Body of pancreas (tissue), 4 donors: Measurements from ENCODE around the gene AGBL4. TPM values are rescaled to one million over a fixed set of nuclear protein-coding genes. Genes with fewer than 3 reads are reported as not detected.

ENCODE experiments used
- ATAC-seq: fragments of 150-250 bp; one replicate; pipeline ENCODE4 v1.9.1; 2016
- DNase-seq, 4 donors: peaks; one replicate each; pipeline ENCODE4 v3.0.0-alpha.2; 2019
- H3K27ac ChIP-seq, 4 donors: fragments of 200-600 bp; sonication (generic); 1 replicate in 3 of 4; 2 replicates in 1 of 4; pipeline versions ENCODE4 v1.5.1 to v1.6.1; 2016 to 2019; ENCODE audit warnings: mild to moderate bottlenecking in 1 of 4, mixed read lengths in 1 of 4, moderate library complexity in 1 of 4
- H3K27me3 ChIP-seq, 2 donors: fragments of 200-600 bp; sonication (generic); one replicate each; pipeline ENCODE4 v1.6.0; 2016; ENCODE audit warnings: mild to moderate bottlenecking in 1 of 2
- H3K36me3 ChIP-seq, 2 donors: fragments of 200-600 bp; sonication (generic); replicated peaks in 1 of 2; 2 replicates each; pipeline ENCODE4 v1.5.1; 2016; ENCODE audit warnings: low read depth in 2 of 2; ENCODE audit not compliant: insufficient read depth in 1 of 2
- H3K4me1 ChIP-seq: fragments of 200-600 bp; sonication (generic); one replicate; pipeline ENCODE4 v1.6.0; 2016
- H3K4me3 ChIP-seq, 2 donors: fragments of 200-600 bp; sonication (generic); 1 replicate in 1 of 2; 2 replicates in 1 of 2; pipeline ENCODE4 v1.5.1; 2016 to 2019
- H3K9me3 ChIP-seq, 3 donors: fragments of 200-600 bp; sonication (generic); 1 replicate in 2 of 3; 2 replicates in 1 of 3; pipeline ENCODE4 v1.5.1; 2016
- POLR2A ChIP-seq, 3 donors: fragments of 450-650 bp; IDR thresholded peaks; one replicate each; pipeline ENCODE4 v1.6.1; 2016; ENCODE audit warnings: antibody characterized with exemption in 3 of 3, mild to moderate bottlenecking in 2 of 3
- WGBS, 2 donors: methylation state at CpG; one replicate each; pipeline ENCODE4 v1.1.5; 2017; 5-methylcytosine and 5-hydroxymethylcytosine counted together
- intact Hi-C: fragments of 100-400 bp; cut with DNase I; formaldehyde crosslinking; loops from one replicate; pipeline ENCODE4 v1.15.1; 2023
- total RNA-seq, 2 donors: library from RNA; depleted of rRNA; stranded (reverse); fragments of >200 nt; gene quantifications; one replicate each; pipeline ENCODE4 v1.1.0, GENCODE V29; 2016
- TF ChIP-seq, protein P1 (sequence below), 7 experiments: fragments of 450-650 bp in 4 of 7; fragments of 200-600 bp in 3 of 7; sonication (generic) in 3 of 7; IDR thresholded peaks; one replicate each; pipeline ENCODE4 v1.5.1; 2016 to 2019; ENCODE audit warnings: antibody characterized with exemption in 7 of 7

The AGBL4 gene
- total RNA-seq, 2 donors from 2014 or later, result 0.33 to 0.78 TPM

DNA sequence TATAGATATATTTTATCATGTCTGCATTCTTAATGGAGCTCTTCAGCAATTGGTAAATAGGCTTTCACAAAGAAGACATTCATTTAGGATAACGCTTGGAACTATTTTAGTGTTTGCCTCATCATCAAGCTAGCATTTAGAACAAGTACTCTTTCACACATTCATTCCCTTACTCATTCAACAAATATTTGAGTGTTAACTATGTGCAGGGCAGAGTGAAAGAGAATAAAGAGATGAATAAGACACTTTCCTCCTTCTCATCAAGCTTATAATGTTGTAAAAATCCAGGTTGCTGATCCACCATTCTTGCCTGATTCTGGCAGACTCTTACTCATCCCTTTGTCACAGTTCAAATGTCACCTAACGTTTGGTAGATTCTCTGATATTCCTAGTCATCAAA lies 860.7 kb downstream of the AGBL4 start:
- Histone ChIP-seq H3K4me1 (no peaks in the 10 kb centered on the region), H3K27me3 (no peaks in the 10 kb centered on the region), H3K27ac (no peak overlapping the region), H3K9me3 (no peaks in the 10 kb centered on the region), H3K36me3 (no peaks in the 10 kb centered on the region), H3K4me3 (no peak overlapping the region)
- ATAC-seq (no peak), DNase-seq (no peak)
- TF ChIP-seq, protein P1, sequence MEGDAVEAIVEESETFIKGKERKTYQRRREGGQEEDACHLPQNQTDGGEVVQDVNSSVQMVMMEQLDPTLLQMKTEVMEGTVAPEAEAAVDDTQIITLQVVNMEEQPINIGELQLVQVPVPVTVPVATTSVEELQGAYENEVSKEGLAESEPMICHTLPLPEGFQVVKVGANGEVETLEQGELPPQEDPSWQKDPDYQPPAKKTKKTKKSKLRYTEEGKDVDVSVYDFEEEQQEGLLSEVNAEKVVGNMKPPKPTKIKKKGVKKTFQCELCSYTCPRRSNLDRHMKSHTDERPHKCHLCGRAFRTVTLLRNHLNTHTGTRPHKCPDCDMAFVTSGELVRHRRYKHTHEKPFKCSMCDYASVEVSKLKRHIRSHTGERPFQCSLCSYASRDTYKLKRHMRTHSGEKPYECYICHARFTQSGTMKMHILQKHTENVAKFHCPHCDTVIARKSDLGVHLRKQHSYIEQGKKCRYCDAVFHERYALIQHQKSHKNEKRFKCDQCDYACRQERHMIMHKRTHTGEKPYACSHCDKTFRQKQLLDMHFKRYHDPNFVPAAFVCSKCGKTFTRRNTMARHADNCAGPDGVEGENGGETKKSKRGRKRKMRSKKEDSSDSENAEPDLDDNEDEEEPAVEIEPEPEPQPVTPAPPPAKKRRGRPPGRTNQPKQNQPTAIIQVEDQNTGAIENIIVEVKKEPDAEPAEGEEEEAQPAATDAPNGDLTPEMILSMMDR (IDR thresholded peaks at IDR 0.05), result no peak
- TF ChIP-seq POLR2A (IDR thresholded peaks at IDR 0.05), result no peak
- intact Hi-C loops, result no loop called here
- 23 to 32% methylated on average over 2 of the region's 2 CpGs for WGBS, 2 donors

DNA sequence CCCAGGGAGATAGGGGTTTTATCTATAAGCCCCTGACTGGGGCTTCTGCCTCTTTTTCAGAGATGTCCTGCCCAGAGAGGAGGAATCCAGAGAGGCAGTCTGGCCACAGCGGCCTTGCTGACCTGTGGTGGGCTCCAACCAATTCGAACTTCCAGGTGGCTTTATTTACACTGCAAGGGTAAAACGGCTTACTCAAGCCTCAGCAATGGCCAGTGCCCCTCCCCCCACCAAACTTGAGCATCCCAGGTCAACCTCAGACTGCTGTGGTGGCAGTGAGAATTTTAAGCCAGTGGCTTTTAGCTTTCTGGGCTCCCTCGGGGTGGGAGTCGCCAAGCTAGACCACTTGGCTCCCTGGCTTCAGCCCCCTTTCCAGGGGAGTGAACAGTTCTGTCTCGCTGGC lies 863.1 kb downstream of the AGBL4 start:
- H3K4me3 ChIP-seq, result no peak overlapping the region
- no peak for ATAC-seq
- DNase-seq, result no peak
- intact Hi-C loops, result no loop called here
- no peak overlapping the region for H3K27ac ChIP-seq
- no peaks in the 10 kb centered on the region for H3K4me1 ChIP-seq
- 56 to 75% methylated on average over 5 to 6 of the region's 6 CpGs for WGBS, 2 donors
- no peaks in the 10 kb centered on the region for H3K27me3 ChIP-seq
- no peaks in the 10 kb centered on the region for H3K9me3 ChIP-seq
- no peaks in the 10 kb centered on the region for H3K36me3 ChIP-seq
- TF ChIP-seq POLR2A (IDR thresholded peaks at IDR 0.05), result no peak
- TF ChIP-seq, protein P1 (IDR thresholded peaks at IDR 0.05), result no peak

DNA sequence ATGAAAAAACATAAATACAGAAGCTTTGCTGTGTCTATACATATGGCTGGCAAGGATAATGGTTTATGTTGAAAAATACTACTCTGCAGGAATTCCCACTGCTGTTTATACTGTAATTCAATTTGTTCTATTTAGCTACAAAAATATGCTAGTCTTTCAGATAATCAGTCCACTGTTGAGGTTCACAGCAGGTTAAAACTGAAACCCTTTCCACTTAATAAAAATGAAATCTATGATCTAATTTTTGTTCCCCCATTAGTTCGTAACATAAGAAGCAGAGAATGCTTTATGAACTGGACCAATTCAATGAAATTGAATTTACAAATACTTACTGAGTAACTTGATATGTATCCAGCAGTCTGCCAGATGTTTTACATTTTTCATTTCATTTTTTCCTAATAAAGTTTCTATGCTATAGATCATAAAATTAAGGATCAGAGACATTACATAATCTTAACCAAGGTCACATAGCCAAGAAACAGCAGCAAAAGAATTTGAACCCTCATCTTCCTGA lies 887.0 kb downstream of the AGBL4 start:
- DNase-seq (no peak), ATAC-seq (no peak)
- H3K27ac ChIP-seq, result no peak overlapping the region
- H3K4me1 ChIP-seq, result no peaks in the 10 kb centered on the region
- no peak for TF ChIP-seq POLR2A (IDR thresholded peaks at IDR 0.05)
- TF ChIP-seq, protein P1 (IDR thresholded peaks at IDR 0.05), result no peak
- 67 to 76% methylated on average over 1 of the region's 1 CpG for WGBS, 2 donors
- no peaks in the 10 kb centered on the region for H3K27me3 ChIP-seq
- no peaks in the 10 kb centered on the region for H3K36me3 ChIP-seq
- no peaks in the 10 kb centered on the region for H3K9me3 ChIP-seq
- intact Hi-C loops, result no loop called here
- no peak overlapping the region for H3K4me3 ChIP-seq

DNA sequence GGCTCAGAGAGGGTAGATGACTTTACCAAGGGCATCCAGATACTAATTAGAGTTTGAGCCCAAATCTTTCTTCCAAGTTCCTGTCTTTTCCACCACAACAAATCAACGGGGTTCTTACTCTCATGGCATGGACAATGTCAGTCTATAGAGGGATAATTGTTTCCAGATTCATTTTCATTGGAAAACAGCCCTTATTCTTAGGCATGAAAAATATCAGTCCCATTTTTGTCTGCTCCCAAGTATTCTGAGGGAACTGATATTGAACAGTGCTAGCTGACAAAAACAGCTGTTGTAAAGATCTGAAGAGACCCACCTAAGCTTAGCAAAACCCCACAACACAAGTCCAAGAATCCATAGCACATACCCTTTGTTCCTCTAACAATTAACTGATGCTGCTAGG lies 898.0 kb downstream of the AGBL4 start:
- H3K4me1 ChIP-seq, result no peaks in the 10 kb centered on the region
- intact Hi-C loops, result no loop called here
- ATAC-seq, result no peak
- no peak overlapping the region for H3K4me3 ChIP-seq
- no peaks in the 10 kb centered on the region for H3K27me3 ChIP-seq
- no peak overlapping the region for H3K27ac ChIP-seq
- no peak for DNase-seq
- no peaks in the 10 kb centered on the region for H3K36me3 ChIP-seq
- no peak for TF ChIP-seq POLR2A (IDR thresholded peaks at IDR 0.05)
- TF ChIP-seq, protein P1 (IDR thresholded peaks at IDR 0.05), result no peak
- H3K9me3 ChIP-seq, result no peaks in the 10 kb centered on the region
- WGBS, 2 donors, result 31 to 53% methylated on average over 1 of the region's 1 CpG

DNA sequence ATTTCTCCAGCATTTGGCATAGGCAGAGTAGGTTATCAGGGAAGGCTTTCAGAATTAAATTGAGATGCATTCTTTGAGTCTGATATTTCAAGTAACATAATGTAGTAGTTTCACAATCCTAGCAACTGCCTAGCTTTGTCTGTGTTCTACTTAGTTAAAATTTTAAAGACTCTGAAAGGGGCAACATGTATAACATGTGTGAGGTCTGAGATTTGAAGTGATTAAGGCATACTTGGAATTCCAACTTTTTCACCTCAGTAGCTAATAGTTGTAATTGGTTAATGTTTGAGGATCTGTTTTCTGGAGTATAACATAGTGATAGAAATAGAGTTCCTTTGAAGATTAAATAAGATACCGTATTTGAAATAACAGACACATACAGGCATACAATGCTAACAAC lies 911.8 kb downstream of the AGBL4 start:
- intact Hi-C loops, result no loop called here
- WGBS, 2 donors, result 19 to 36% methylated on average over 1 of the region's 1 CpG

More for the DNA sequence above, 911.8 kb downstream of the AGBL4 start:
- no peak for TF ChIP-seq POLR2A (IDR thresholded peaks at IDR 0.05)
- TF ChIP-seq, protein P1 (IDR thresholded peaks at IDR 0.05), result no peak
- H3K4me1 ChIP-seq, result peaks cover 8% of the 10 kb centered on the region
- no peak overlapping the region for H3K4me3 ChIP-seq
- no peak for DNase-seq
- ATAC-seq, result no peak
- H3K27ac ChIP-seq, result no peak overlapping the region
- H3K9me3 ChIP-seq, result no peaks in the 10 kb centered on the region
- H3K36me3 ChIP-seq, result no peaks in the 10 kb centered on the region
- H3K27me3 ChIP-seq, result no peaks in the 10 kb centered on the region
